Measurements from ENCODE around the gene GAD1. TPM values are rescaled to one million over a fixed set of nuclear protein-coding genes. Genes with fewer than 3 reads are reported as not detected.

The GAD1 gene
- 0.60 TPM in 1 of 2 replicates, not detected in the other for total RNA-seq
- polyA plus RNA-seq, result 0.62 and 0.64 TPM in 2 replicates
- 0.26 and 0.30 TPM in 2 replicates for polyA plus RNA-seq (2011; cell fraction: cytosol; rRNA removed)
- polyA plus RNA-seq (2011; cell fraction: nucleus; rRNA removed), result 1.1 and 1.2 TPM in 2 replicates
- 0.09 and 0.19 TPM in 2 replicates for polyA plus RNA-seq (2012)
- polyA minus RNA-seq, result 0.79 TPM in 1 of 2 replicates, not detected in the other
- polyA minus RNA-seq (2011; cell fraction: cytosol; rRNA and poly(A)+ RNA removed), result 1.1 TPM
- polyA minus RNA-seq (2011; cell fraction: nucleus; rRNA and poly(A)+ RNA removed), result 0.19 and 0.48 TPM in 2 replicates
- percentile 19 among the genes with signal in this experiment for Bru-seq, nascent RNA
- percentile 13 among the genes with signal in this experiment for BruChase-seq, experiment 1, labeled RNA remaining after a 6-hour chase
- BruChase-seq, experiment 2, labeled RNA remaining after a 2-hour chase, result percentile 20 among the genes with signal in this experiment
- long read RNA-seq, partial matches to known transcripts, result 1 of 2 reads
- long read RNA-seq, other reads (novel, unspliced or antisense), result 0 of 2 reads

DNA sequence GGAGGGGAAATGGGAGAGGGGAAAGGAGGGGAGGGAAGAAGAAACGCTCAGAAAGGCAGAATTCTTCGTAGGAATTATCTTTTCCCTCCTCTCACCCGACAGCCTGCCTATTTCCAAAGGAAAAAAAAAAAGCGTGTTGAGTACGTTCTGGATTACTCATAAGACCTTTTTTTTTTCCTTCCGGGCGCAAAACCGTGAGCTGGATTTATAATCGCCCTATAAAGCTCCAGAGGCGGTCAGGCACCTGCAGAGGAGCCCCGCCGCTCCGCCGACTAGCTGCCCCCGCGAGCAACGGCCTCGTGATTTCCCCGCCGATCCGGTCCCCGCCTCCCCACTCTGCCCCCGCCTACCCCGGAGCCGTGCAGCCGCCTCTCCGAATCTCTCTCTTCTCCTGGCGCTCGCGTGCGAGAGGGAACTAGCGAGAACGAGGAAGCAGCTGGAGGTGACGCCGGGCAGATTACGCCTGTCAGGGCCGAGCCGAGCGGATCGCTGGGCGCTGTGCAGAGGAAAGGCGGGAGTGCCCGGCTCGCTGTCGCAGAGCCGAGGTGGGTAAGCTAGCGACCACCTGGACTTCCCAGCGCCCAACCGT is at the start of gene GAD1:
TSS of gene GAD1 (plus strand) at position 384 of the 589 bp plus-strand sequence. CDS start 1,705 bp downstream, outside the sequence.
- intact Hi-C loops (cut with micrococcal nuclease) (loop anchor here (1.0 to 2.0 kb wide), 4 partner anchors 57 to 492 kb away; partner anchors contain the start of gene SP5), dilution Hi-C loops (cut with MboI; ENCODE audit: extremely low pct_ligation_motif_present, low sequenced_read_pairs) (no loop called here)
- no peaks in the 10 kb centered on the region for H3K9me3 ChIP-seq (replicated peaks; ENCODE audit: control insufficient read depth, insufficient read depth, low read length)
- peaks cover 69 to 79% of the 10 kb centered on the region in 2 experiments for H3K27me3 ChIP-seq (ENCODE audit: control insufficient read depth in 2 of 2, insufficient read depth in 2 of 2, low read length in 2 of 2)
- H3K9ac ChIP-seq (replicated peaks; ENCODE audit: extremely low read depth, insufficient read depth, low read length), result peak within 1 kb of the TSS; percentile 28
- no peaks in the 10 kb centered on the region for H3K9me1 ChIP-seq (replicated peaks; ENCODE audit: control insufficient read depth, extremely low read depth, insufficient read depth, low read length)
- POLR2A ChIA-PET, result no interaction called here
- H3K27ac ChIP-seq (ENCODE audit: insufficient read depth, low read depth, low read length), result no peak within 1 kb of the TSS
- peaks cover 16% of the 10 kb centered on the region for H3K4me1 ChIP-seq (ENCODE audit: control insufficient read depth, extremely low read depth, insufficient read depth, low read length)
- peak; percentile 47 for FAIRE-seq
- no peaks in the 10 kb centered on the region for H4K20me1 ChIP-seq (replicated peaks; ENCODE audit: control insufficient read depth, extremely low read depth, insufficient read depth, low read length)
- peak within 1 kb of the TSS; percentile 77 for H3K4me2 ChIP-seq (ENCODE audit: insufficient read depth, low read length)
- CTCF ChIA-PET, result interaction anchor here (0.6 to 7.7 kb wide), 12 partner anchors 57 to 1364 kb away, joined by 3 to 118 read pairs (median 11); no protein-coding TSS in a partner anchor
- DNase-seq (ENCODE audit: low read depth, low spot score), result peak; percentile 63
- H3K36me3 ChIP-seq (ENCODE audit: control insufficient read depth in 2 of 2, extremely low read depth in 1 of 2, insufficient read depth in 2 of 2, low read length in 2 of 2), result no peaks in the 10 kb centered on the region
- peak within 1 kb of the TSS; percentile 34 for H2AFZ ChIP-seq (ENCODE audit: low read depth, low read length)
- BruUV-seq (replicated peaks), result no TSS peak
- H3K4me3 ChIP-seq (replicated peaks in 1 of 3; ENCODE audit: insufficient read depth in 1 of 3, low read depth in 1 of 3, low read length in 3 of 3), result peak within 1 kb of the TSS in 2 of 3 experiments; percentile 31 to 64
- no peaks in the 10 kb centered on the region for H3K79me2 ChIP-seq (ENCODE audit: control insufficient read depth, insufficient read depth, low read length)
- peak; percentile 27 for TF ChIP-seq FOS (IDR thresholded peaks at IDR 0.05; ENCODE audit: borderline replicate concordance, insufficient read depth, low read length)
- TF ChIP-seq, protein P1, sequence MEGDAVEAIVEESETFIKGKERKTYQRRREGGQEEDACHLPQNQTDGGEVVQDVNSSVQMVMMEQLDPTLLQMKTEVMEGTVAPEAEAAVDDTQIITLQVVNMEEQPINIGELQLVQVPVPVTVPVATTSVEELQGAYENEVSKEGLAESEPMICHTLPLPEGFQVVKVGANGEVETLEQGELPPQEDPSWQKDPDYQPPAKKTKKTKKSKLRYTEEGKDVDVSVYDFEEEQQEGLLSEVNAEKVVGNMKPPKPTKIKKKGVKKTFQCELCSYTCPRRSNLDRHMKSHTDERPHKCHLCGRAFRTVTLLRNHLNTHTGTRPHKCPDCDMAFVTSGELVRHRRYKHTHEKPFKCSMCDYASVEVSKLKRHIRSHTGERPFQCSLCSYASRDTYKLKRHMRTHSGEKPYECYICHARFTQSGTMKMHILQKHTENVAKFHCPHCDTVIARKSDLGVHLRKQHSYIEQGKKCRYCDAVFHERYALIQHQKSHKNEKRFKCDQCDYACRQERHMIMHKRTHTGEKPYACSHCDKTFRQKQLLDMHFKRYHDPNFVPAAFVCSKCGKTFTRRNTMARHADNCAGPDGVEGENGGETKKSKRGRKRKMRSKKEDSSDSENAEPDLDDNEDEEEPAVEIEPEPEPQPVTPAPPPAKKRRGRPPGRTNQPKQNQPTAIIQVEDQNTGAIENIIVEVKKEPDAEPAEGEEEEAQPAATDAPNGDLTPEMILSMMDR (IDR thresholded peaks at IDR 0.05; ENCODE audit: extremely low read depth in 1 of 2, insufficient read depth in 1 of 2, low read depth in 1 of 2, low read length in 2 of 2), result no peak
- no peak for TF ChIP-seq MAX (IDR thresholded peaks at IDR 0.05; ENCODE audit: insufficient read depth, insufficient read length)
- no peak for TF ChIP-seq POLR2AphosphoS5 (IDR thresholded peaks at IDR 0.05; ENCODE audit: insufficient read depth, low read depth, low read length)
